GM13977 (cell line): Measurements from ENCODE around the gene RAP2A.

Experiments used
- DNase-seq: peaks from one replicate; pipeline ENCODE4 v3.0.0; 2012; ENCODE audit warnings: low spot score
- CTCF ChIP-seq: IDR thresholded peaks from 2 replicates; pipeline ENCODE4 v1.5.1; 2012; ENCODE audit warnings: mild to moderate bottlenecking, control low read depth; ENCODE audit not compliant: insufficient read depth; ENCODE audit errors: extremely low read depth, missing control alignments
- in situ Hi-C: fragments of 300-500 bp; cut with MboI; formaldehyde crosslinking; loops from one replicate; pipeline ENCODE4 v1.12.0; 2022; ENCODE audit warnings: low sequenced_read_pairs, low pct_unique_long_range_greater_than_20kb, mixed read lengths, inconsistent platforms; ENCODE audit not compliant: unreplicated experiment

Gene RAP2A

GRCh38 chr13:97456047-97456446 lies 22.1 kb downstream of the RAP2A start:
- in situ Hi-C loops: no loop called here
- DNase-seq: no peak
- TF ChIP-seq CTCF: no peak

GRCh38 chr13:97459215-97459777 lies 25.3 kb downstream of the RAP2A start:
- TF ChIP-seq CTCF: no peak
- in situ Hi-C loops: no loop called here
- DNase-seq: no peak

GRCh38 chr13:97460004-97460775 lies 26.2 kb downstream of the RAP2A start:
- in situ Hi-C loops: no loop called here
- no peak for TF ChIP-seq CTCF
- peak; percentile 31 for DNase-seq

- in situ Hi-C loops: no loop called here
- DNase-seq: no peak
- TF ChIP-seq CTCF: no peak
These were observed 26.9 kb downstream of the RAP2A start for GRCh38 chr13:97460853-97461252.

GRCh38 chr13:97464561-97464960 lies 30.6 kb downstream of the RAP2A start:
- DNase-seq: no peak
- in situ Hi-C loops: no loop called here
- TF ChIP-seq CTCF: no peak

GRCh38 chr13:97466722-97467121 lies 32.8 kb downstream of the RAP2A start:
- in situ Hi-C loops: no loop called here
- no peak for DNase-seq
- no peak for TF ChIP-seq CTCF
